Kidney (tissue), 14 donors: ENCODE data around the gene DSCAML1. TPM values are rescaled to one million over a fixed set of nuclear protein-coding genes. Genes with fewer than 3 reads are reported as not detected.

Experiments
- DNase-seq, 5 donors: peaks; one replicate each; pipeline ENCODE4 v3.0.0-alpha.2; 2013 to 2020
- FAIRE-seq: peaks from 2 replicates; lab custom pipeline; 2012; peaks lifted over from hg19 to GRCh38; lab: Jason Lieb, UNC
- H3K27ac ChIP-seq, 2 donors: one replicate each; pipeline ENCODE4 v1.7.0; 2013; ENCODE audit warnings: low read depth in 2 of 2, low read length in 2 of 2, inconsistent platforms in 1 of 2
- H3K27me3 ChIP-seq: one replicate; pipeline ENCODE4 v1.7.1; 2013; ENCODE audit warnings: low read length, inconsistent platforms; ENCODE audit not compliant: control insufficient read depth, insufficient read depth
- H3K36me3 ChIP-seq, 3 donors: one replicate each; pipeline versions ENCODE4 v1.7.0 to v1.7.1; 2013; ENCODE audit warnings: low read length in 3 of 3, control low read depth in 1 of 3, inconsistent platforms in 1 of 3; ENCODE audit not compliant: insufficient read depth in 3 of 3, control insufficient read depth in 2 of 3
- H3K4me1 ChIP-seq, 3 donors: one replicate each; pipeline versions ENCODE4 v1.7.0 to v1.7.1; 2013; ENCODE audit warnings: low read length in 3 of 3, inconsistent platforms in 1 of 3, low read depth in 1 of 3; ENCODE audit not compliant: control insufficient read depth in 2 of 3, insufficient read depth in 2 of 3
- H3K4me3 ChIP-seq, 3 donors: one replicate each; pipeline versions ENCODE4 v1.7.0 to v1.8.1; 2013; ENCODE audit warnings: low read length in 3 of 3, control low read depth in 1 of 3, inconsistent platforms in 1 of 3
- H3K9ac ChIP-seq, 3 donors: one replicate each; pipeline versions ENCODE4 v1.7.0 to v1.7.1; 2013; ENCODE audit warnings: low read length in 3 of 3, control low read depth in 1 of 3, inconsistent platforms in 1 of 3
- H3K9me3 ChIP-seq, 3 donors: one replicate each; pipeline versions ENCODE4 v1.7.0 to v1.7.1; 2013; ENCODE audit warnings: low read length in 3 of 3, control low read depth in 1 of 3, inconsistent platforms in 1 of 3; ENCODE audit not compliant: control insufficient read depth in 2 of 3, insufficient read depth in 1 of 3
- CTCF ChIP-seq: IDR thresholded peaks from 3 replicates; pipeline ENCODE4 v1.5.1; 2012; ENCODE audit warnings: mild to moderate bottlenecking, moderate library complexity, borderline replicate concordance; ENCODE audit not compliant: insufficient read depth; ENCODE audit errors: extremely low read depth
- intact Hi-C: fragments of 100-400 bp; cut with DNase I; formaldehyde crosslinking; loops from one replicate; pipeline ENCODE4 v1.11.1; 2022
- polyA plus RNA-seq: library from polyadenylated mRNA; stranded (reverse); fragments of 350-450 nt; fragmentation: Illumina TruSeq; extraction: RNeasy Lipid Tissue Mini Kit (QIAGEN cat#74804); gene quantifications from one replicate; pipeline ENCODE4 v1.2.3, GENCODE V29; 2014; ENCODE audit warnings: low read depth, low replicate concordance; ENCODE audit not compliant: insufficient read depth
- total RNA-seq: library from RNA; stranded (reverse); fragmentation: NEBNext Ultra II Directional; extraction: Animal tissue kit (Norgen Biotek cat#: 25700); gene quantifications from one replicate; pipeline ENCODE4 v1.2.1, GENCODE V29; 2021
- donor health status: control.
- donor health status: control.
- donor health status: control.
- donor health status: control.
- donor health status: control.
- donor health status: DM: yes; HTN: yes; CAD: no.
- donor health status: Normal renal cell carcinoma (clear cell type).

The DSCAML1 gene
- total and polyA plus RNA-seq, 2 donors from 2014 or later: 0.95 to 17.3 TPM

- no peak for TF ChIP-seq CTCF
- Histone ChIP-seq H3K36me3 (peaks cover 0 to 2% (median 0%) of the 10 kb centered on the region in 3 donors), H3K27me3 (no peaks in the 10 kb centered on the region), H3K9ac (no peak overlapping the region), H3K9me3 (no peaks in the 10 kb centered on the region), H3K4me3 (no peak overlapping the region), H3K4me1 (no peaks in the 10 kb centered on the region), H3K27ac (no peak overlapping the region)
- DNase-seq (no peak), FAIRE-seq (no peak)
- intact Hi-C loops: no loop called here
These were observed 294.8 kb downstream of the DSCAML1 start for GRCh38 chr11:117502015-117502778.

GRCh38 chr11:117501237-117501898 lies 295.6 kb downstream of the DSCAML1 start:
- no peak overlapping the region for H3K27ac ChIP-seq
- H3K36me3 ChIP-seq: peaks cover 0 to 2% (median 0%) of the 10 kb centered on the region in 3 donors
- H3K27me3 ChIP-seq: no peaks in the 10 kb centered on the region
- no peaks in the 10 kb centered on the region for H3K4me1 ChIP-seq
- FAIRE-seq (no peak), DNase-seq (no peak)
- H3K9ac ChIP-seq: no peak overlapping the region
- H3K9me3 ChIP-seq: no peaks in the 10 kb centered on the region
- TF ChIP-seq CTCF: no peak
- no peak overlapping the region for H3K4me3 ChIP-seq
- intact Hi-C loops: no loop called here

GRCh38 chr11:117498791-117499190 lies 298.2 kb downstream of the DSCAML1 start:
- Histone ChIP-seq H3K9me3 (no peaks in the 10 kb centered on the region), H3K27ac (no peak overlapping the region), H3K4me3 (no peak overlapping the region), H3K9ac (no peak overlapping the region), H3K36me3 (peaks cover 0 to 2% (median 0%) of the 10 kb centered on the region in 3 donors), H3K27me3 (no peaks in the 10 kb centered on the region), H3K4me1 (no peaks in the 10 kb centered on the region)
- FAIRE-seq: no peak
- DNase-seq: peak in 1 of 5 donors; percentile 35
- intact Hi-C loops: no loop called here
- no peak for TF ChIP-seq CTCF
